Right lobe of liver (tissue), 4 donors: Measurements from ENCODE around the gene NPAS2.

Experiments
- CTCF ChIP-seq, 4 donors: fragments of 200-600 bp in 3 of 4; fragments of 450-650 bp in 1 of 4; IDR thresholded peaks; one replicate each; pipeline versions ENCODE4 v1.5.1 to v1.8.0; 2016 to 2022; ENCODE audit warnings: antibody characterized with exemption in 4 of 4, mild to moderate bottlenecking in 2 of 4
- POLR2A ChIP-seq: fragments of 450-650 bp; IDR thresholded peaks from one replicate; pipeline ENCODE4 v1.6.1; 2017; ENCODE audit warnings: antibody characterized with exemption, mild to moderate bottlenecking
- donor health status: DM: no; HTN: no; CAD: no.
- donor health status: DM: no; HTN: no; CAD: no.
- donor health status: DM: no; HTN: yes; CAD: no.

- TF ChIP-seq CTCF (IDR thresholded peaks at IDR 0.05) (no peak), POLR2A (no peak)
These were observed 33.3 kb downstream of the NPAS2 start for GRCh38 chr2:100852999-100853908.
